AG09319 (cell line): ENCODE results near the gene ZNF236.

Experiments used
- DNase-seq: peaks from one replicate; pipeline ENCODE4 v3.0.0-alpha.2; 2010; ENCODE audit warnings: low read depth; ENCODE audit errors: extremely low read depth
- TF ChIP-seq, protein P1 (sequence below): IDR thresholded peaks from 2 replicates; pipeline ENCODE4 v1.5.1; 2011; ENCODE audit warnings: low read depth, mild to moderate bottlenecking, inconsistent platforms, low read length, moderate library complexity

ZNF236 gene

GRCh38 chr18:76975577-76976110, 153.3 kb downstream of the ZNF236 start:
- DNase-seq = no peak
- TF ChIP-seq, protein P1, sequence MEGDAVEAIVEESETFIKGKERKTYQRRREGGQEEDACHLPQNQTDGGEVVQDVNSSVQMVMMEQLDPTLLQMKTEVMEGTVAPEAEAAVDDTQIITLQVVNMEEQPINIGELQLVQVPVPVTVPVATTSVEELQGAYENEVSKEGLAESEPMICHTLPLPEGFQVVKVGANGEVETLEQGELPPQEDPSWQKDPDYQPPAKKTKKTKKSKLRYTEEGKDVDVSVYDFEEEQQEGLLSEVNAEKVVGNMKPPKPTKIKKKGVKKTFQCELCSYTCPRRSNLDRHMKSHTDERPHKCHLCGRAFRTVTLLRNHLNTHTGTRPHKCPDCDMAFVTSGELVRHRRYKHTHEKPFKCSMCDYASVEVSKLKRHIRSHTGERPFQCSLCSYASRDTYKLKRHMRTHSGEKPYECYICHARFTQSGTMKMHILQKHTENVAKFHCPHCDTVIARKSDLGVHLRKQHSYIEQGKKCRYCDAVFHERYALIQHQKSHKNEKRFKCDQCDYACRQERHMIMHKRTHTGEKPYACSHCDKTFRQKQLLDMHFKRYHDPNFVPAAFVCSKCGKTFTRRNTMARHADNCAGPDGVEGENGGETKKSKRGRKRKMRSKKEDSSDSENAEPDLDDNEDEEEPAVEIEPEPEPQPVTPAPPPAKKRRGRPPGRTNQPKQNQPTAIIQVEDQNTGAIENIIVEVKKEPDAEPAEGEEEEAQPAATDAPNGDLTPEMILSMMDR = no peak

DNA sequence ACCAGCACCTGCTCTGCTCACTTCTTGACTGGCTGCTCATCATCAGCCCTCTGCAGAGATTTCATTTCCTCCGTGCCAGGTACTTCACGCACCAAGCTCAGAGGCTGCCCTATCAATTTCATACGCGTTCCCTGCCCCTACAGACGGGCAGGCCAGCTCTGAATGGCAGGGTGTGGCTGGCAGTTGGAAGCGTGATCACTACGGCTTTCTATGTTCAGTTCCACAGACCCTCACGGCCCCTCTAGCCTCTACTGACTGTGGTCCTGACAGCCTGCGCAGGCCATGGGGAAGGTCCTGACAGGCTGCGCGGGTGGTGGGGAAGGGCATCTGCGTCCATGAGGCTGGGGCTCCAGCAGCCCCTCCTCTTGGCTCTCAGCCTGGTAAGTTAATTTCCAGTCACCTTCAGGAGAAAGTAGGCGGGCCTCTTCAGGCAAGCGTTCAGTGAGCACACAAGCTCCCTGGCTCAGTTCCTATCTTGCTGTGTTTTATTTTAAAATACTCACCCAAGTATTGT, 154.8 kb downstream of the ZNF236 start:
- TF ChIP-seq, protein P1 = no peak
- no peak for DNase-seq

DNA sequence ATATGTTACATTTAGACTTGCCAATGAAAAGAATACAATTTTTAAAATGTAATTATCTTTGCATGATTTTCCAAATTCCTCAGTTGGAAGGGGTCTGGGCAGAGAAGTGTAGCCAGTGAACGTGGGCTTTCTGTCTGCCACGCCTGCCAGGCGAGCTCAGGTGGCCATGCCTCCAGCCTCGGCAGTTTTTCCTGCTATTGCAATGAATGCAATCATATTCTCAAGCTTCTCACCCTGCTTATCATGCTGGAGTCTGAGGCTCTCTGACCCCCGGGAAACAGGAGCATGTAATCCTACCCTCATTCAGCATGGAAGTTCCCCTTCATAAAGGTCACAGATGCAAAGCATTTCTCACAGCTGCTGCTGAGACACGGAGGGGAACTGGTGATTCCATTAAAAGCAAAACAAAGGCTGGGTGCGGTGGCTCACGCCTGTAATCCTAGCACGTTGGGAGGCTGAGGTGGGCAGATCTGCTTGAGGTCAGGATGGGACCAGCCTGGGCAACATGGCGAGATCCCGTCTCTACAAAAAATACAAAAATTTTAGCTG, 155.4 kb downstream of the ZNF236 start:
- TF ChIP-seq, protein P1 = no peak
- no peak for DNase-seq

- TF ChIP-seq, protein P1 = no peak
- DNase-seq = no peak
Observed at GRCh38 chr18:76978616-76979015, 156.3 kb downstream of the ZNF236 start.

DNA sequence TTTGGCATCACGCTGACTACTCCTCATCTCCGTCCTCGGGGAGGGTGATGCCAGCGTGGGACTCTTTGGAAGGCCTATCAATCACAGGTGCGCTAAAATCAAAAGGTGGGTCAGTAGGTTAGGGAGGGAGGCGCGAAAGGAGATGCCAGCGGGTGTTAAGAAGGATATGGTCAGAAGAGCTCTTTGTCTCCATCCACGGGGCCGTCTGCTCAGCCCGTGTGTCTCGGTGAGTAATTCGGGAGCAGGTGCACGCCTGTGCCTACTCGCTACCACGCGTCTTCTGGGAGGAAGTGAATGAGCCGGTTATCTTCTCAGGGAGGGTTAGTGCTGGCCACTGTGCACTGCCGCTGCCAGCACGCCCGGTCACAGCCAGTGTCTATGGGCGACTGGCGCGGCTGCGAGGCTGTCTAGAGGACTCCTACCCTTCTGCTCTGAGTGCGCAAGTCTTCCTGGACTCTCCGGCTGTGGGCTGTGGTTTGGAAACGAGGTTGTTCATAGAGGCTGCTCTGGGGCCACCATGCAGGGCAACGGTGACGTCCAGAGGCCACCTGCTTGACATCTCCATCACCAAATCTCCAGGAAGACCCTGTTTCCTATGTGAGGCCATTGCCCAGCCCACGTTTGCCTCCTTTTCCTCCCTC, 156.9 kb downstream of the ZNF236 start:
- TF ChIP-seq, protein P1 = no peak
- DNase-seq = no peak

- TF ChIP-seq, protein P1 = no peak
- DNase-seq = no peak
Observed at GRCh38 chr18:76979906-76980305, 157.5 kb downstream of the ZNF236 start.

DNA sequence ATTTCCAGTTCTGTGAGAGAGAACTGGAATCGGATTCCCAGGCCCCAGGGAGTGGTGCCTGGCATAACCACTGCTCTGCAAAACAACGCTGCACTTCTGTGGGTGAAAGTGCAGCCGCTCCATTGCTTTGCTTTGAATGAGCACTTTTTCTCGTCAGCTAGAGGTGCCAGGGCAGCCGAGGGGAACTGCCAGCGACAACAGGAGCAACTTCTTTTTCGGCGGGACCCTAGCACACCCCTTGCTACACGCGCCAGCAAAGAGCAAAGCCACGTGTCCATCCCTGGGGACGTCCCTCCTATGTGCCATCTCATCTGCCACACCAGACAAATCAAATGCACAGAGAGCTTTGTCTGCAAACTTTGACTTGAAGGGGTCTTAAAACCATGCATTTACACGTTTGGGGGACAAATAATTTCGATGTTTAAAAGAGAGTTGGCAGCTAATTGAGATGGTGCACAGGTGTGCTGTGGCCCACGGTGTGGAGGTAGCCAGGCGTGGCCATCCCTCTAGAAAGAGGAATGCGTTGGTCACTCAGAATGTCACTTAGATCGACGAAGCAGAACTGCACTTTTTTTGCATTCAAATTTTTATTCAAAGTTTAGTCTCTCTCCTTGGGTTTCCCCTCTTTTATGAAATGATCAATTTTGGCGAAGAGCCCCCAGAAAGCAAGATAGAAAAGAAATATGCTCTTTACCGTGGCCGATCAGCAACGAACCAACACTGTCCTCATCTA, 158.5 kb downstream of the ZNF236 start:
- TF ChIP-seq, protein P1 = no peak
- DNase-seq = no peak
